Peyer's patch (tissue), 4 donors: ENCODE data around the gene HPCAL1. TPM values are rescaled to one million over a fixed set of nuclear protein-coding genes. Genes with fewer than 3 reads are reported as not detected.
"Not testable (repeated sequence)": the region's sequence is repeated elsewhere in the genome, so short reads cannot be mapped to it uniquely, and the experiment has no call there.

ENCODE experiments used
- DNase-seq, 3 donors: peaks; one replicate each; pipeline ENCODE4 v3.0.0-alpha.2; 2017 to 2019
- H3K27ac ChIP-seq, 4 donors: fragments of 200-600 bp; sonication (generic); one replicate each; pipeline ENCODE4 v1.5.1; 2016 to 2019
- H3K27me3 ChIP-seq, 2 donors: fragments of 200-600 bp; sonication (generic); one replicate each; pipeline ENCODE4 v1.5.1; 2019
- H3K36me3 ChIP-seq, 3 donors: fragments of 200-600 bp; sonication (generic); one replicate each; pipeline ENCODE4 v1.5.1; 2016 to 2019
- H3K4me1 ChIP-seq, 4 donors: fragments of 200-600 bp; sonication (generic); one replicate each; pipeline ENCODE4 v1.5.1; 2016 to 2019
- H3K4me3 ChIP-seq, 4 donors: fragments of 200-600 bp; sonication (generic); 1 replicate in 3 of 4; 2 replicates in 1 of 4; pipeline ENCODE4 v1.5.1; 2016 to 2019; ENCODE audit warnings: mild to moderate bottlenecking in 1 of 4
- H3K9me3 ChIP-seq, 4 donors: fragments of 200-600 bp; sonication (generic); one replicate each; pipeline ENCODE4 v1.5.1; 2016 to 2019; ENCODE audit warnings: mild to moderate bottlenecking in 1 of 4
- POLR2A ChIP-seq, 2 donors: fragments of 450-650 bp; IDR thresholded peaks; one replicate each; pipeline ENCODE4 v1.5.1; 2017; ENCODE audit warnings: antibody characterized with exemption in 2 of 2, mild to moderate bottlenecking in 2 of 2, moderate library complexity in 2 of 2
- total RNA-seq, 4 donors: library from RNA; depleted of rRNA; stranded (reverse); fragments of >200 nt; gene quantifications; one replicate each; pipeline ENCODE4 v1.1.0, GENCODE V29; 2016
- TF ChIP-seq, protein P1 (sequence below), 6 experiments: fragments of 450-650 bp in 4 of 6; fragments of 200-600 bp in 2 of 6; sonication (generic) in 1 of 6; IDR thresholded peaks; one replicate each; pipeline ENCODE4 v1.5.1; 2017 to 2019; ENCODE audit warnings: antibody characterized with exemption in 6 of 6, mild to moderate bottlenecking in 3 of 6, moderate library complexity in 1 of 6

The HPCAL1 gene
- total RNA-seq, 4 donors from 2014 or later: 123 to 270 (median 156) TPM

DNA sequence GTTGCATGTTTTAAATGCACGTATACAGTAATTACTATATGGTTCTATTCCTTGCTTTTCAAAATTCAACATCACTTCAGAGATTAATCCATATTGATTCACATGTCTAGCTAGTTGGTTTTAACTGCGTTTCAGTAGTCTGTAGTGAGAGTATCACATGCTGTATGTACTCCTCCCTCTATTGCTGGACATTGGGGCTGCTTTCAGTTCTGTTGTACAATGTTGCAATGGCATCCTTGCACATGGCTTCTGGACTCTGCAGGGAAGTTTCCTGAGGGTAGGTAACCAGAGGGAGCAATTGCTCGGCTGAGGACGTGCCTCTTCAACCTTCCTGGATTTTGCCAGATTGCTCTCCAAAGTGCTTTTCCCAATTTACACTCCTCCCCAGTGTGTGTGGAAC lies 10.7 kb upstream of the HPCAL1 start:
- TF ChIP-seq POLR2A (IDR thresholded peaks at IDR 0.05): no peak
- TF ChIP-seq, protein P1, sequence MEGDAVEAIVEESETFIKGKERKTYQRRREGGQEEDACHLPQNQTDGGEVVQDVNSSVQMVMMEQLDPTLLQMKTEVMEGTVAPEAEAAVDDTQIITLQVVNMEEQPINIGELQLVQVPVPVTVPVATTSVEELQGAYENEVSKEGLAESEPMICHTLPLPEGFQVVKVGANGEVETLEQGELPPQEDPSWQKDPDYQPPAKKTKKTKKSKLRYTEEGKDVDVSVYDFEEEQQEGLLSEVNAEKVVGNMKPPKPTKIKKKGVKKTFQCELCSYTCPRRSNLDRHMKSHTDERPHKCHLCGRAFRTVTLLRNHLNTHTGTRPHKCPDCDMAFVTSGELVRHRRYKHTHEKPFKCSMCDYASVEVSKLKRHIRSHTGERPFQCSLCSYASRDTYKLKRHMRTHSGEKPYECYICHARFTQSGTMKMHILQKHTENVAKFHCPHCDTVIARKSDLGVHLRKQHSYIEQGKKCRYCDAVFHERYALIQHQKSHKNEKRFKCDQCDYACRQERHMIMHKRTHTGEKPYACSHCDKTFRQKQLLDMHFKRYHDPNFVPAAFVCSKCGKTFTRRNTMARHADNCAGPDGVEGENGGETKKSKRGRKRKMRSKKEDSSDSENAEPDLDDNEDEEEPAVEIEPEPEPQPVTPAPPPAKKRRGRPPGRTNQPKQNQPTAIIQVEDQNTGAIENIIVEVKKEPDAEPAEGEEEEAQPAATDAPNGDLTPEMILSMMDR (IDR thresholded peaks at IDR 0.05): no peak
- no peak overlapping the region for H3K27ac ChIP-seq
- H3K4me3 ChIP-seq: no peak overlapping the region
- no peak for DNase-seq
- H3K9me3 ChIP-seq: peaks cover 0 to 8% (median 1%) of the 10 kb centered on the region in 4 donors
- no peaks in the 10 kb centered on the region for H3K36me3 ChIP-seq
- H3K27me3 ChIP-seq: no peaks in the 10 kb centered on the region
- H3K4me1 ChIP-seq: no peaks in the 10 kb centered on the region

DNA sequence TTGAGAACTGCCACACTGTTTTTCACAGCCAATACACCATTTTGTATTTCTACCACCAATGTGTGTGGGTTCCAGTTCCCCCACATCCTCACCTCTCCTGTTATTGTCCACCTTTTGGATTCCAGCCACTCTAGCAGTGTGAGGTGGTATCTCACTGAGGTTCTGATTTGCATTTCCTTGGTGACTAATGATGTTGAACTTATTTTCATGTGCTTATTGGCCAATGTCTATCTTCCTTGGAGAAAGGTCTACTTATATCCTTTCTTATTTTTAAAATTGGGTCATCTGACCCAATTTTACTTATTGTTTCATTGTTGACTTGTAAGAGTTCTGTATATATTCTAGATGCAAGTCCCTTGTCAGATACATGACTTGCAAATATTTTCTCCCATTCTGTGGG lies 9.1 kb upstream of the HPCAL1 start:
- H3K36me3 ChIP-seq: no peaks in the 10 kb centered on the region

DNA sequence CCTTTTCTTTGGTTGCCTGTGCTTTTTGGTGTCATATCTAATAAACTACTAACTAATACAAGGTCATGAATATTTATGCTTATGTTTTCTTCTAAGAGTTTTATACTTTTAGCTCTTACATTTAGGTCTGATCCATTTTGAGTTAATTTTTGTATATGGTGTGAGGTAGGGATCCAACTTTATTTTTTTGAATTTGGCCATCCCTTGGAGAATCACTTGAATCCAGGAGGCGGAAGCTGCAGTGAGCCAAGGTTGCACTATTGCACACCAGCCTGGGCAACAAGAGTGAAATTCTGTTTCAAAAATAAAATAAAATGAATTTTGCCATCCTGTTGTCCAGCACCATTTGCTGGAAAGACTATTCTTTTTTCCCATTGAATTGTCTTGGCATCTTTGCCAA lies 8.6 kb upstream of the HPCAL1 start:
- H3K4me1 ChIP-seq: peaks cover 0 to 8% (median 0%) of the 10 kb centered on the region in 4 donors
- peaks cover 0 to 8% (median 1%) of the 10 kb centered on the region in 4 donors for H3K9me3 ChIP-seq
- no peaks in the 10 kb centered on the region for H3K36me3 ChIP-seq
- no peak overlapping the region for H3K27ac ChIP-seq
- no peaks in the 10 kb centered on the region for H3K27me3 ChIP-seq
- TF ChIP-seq POLR2A (IDR thresholded peaks at IDR 0.05): no peak
- TF ChIP-seq, protein P1 (IDR thresholded peaks at IDR 0.05): no peak
- no peak for DNase-seq
- H3K4me3 ChIP-seq: no peak overlapping the region

More for the DNA sequence above, 9.1 kb upstream of the HPCAL1 start:
- Histone ChIP-seq H3K4me3 (no peak overlapping the region), H3K4me1 (peaks cover 0 to 8% (median 0%) of the 10 kb centered on the region in 4 donors), H3K9me3 (peaks cover 0 to 8% (median 1%) of the 10 kb centered on the region in 4 donors), H3K27ac (no peak overlapping the region), H3K27me3 (no peaks in the 10 kb centered on the region)
- no peak for DNase-seq
- no peak for TF ChIP-seq POLR2A (IDR thresholded peaks at IDR 0.05)

DNA sequence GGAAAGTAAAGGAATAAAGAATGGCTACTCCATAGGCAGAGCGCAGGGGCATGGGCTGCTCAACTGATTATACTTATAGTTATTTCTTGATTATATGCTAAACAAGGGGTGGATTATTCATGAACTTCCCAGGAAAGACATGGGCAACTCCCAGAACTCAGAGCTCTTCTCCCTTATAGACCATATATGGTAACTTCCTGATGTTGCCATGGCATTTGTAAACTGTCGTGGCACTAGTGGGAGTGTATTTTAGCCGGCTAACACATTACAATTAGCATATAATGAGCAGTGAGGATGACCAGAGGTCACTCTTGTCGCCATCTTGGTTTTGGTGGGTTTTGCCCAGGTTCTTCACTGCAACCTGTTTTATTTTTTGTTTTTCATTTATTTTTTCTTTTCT lies 7.1 kb upstream of the HPCAL1 start:
- not testable (repeated sequence) for H3K27me3 ChIP-seq, H3K4me3 ChIP-seq, H3K9me3 ChIP-seq, H3K36me3 ChIP-seq, H3K4me1 ChIP-seq, H3K27ac ChIP-seq, DNase-seq

DNA sequence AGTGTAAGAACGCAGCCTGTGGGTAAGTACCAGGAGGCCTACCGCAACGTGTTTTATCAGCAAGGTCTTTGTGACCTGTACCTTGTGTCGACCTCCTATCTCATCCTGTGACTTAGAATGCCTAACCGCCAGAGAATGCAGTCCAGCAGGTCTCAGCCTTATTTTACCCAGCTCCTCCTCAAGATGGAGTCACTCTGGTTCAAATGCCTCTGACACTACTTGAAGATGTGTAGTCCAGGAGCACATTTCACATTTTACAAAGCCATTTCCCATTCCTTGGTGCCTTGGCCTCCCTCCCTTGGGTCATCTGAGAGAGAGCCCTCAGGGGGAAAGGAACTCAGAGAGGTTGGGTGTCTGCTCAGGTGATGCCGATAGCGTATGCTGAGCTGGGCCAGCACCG lies 6.6 kb upstream of the HPCAL1 start:
- DNase-seq: no peak
- TF ChIP-seq, protein P1 (IDR thresholded peaks at IDR 0.05): no peak
- TF ChIP-seq POLR2A (IDR thresholded peaks at IDR 0.05): no peak
- H3K9me3 ChIP-seq: peaks cover 0 to 8% (median 1%) of the 10 kb centered on the region in 4 donors
- peaks cover 0 to 11% (median 0%) of the 10 kb centered on the region in 4 donors for H3K4me1 ChIP-seq
- H3K36me3 ChIP-seq: no peaks in the 10 kb centered on the region
- H3K27ac ChIP-seq: no peak overlapping the region
- H3K27me3 ChIP-seq: no peaks in the 10 kb centered on the region
- H3K4me3 ChIP-seq: no peak overlapping the region

DNA sequence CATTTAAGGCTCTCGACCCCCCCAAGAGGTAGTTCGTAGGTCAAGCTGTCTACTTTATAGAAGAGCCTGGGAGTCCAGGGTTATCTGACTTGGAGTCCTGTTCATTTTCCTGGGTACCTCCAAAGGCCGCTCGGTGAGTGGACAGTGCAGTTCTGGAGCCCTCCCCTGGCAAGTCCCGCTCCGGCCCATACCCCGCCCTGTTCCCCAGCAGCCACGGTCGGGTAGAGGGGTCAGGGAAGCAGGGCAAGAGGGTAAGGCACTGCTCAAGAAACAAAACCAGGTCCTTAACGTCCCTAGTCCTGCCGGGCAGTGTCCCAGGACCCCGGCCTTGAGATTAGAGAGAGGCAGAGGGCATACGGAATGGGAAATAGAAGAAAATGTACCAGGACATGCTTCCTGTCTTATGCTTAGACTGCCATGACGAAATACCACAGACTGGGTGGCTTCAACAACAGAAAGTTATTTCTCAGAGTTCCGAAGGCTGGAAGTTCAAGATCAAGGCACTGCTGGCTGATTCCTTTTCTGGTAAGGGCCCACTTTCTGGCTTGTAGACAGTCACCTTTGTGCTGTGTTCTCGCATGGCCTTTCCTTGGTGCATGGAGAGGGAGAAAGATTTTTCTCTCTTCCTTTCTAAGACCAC lies 5.4 kb upstream of the HPCAL1 start:
- Histone ChIP-seq H3K27me3 (no peaks in the 10 kb centered on the region), H3K36me3 (no peaks in the 10 kb centered on the region), H3K9me3 (peaks cover 0 to 8% (median 1%) of the 10 kb centered on the region in 4 donors), H3K4me1 (peaks cover 0 to 22% (median 2%) of the 10 kb centered on the region in 4 donors), H3K27ac (peak overlapping the region in 2 of 4 donors; percentile 55 to 70), H3K4me3 (no peak overlapping the region)
- no peak for TF ChIP-seq POLR2A (IDR thresholded peaks at IDR 0.05)
- TF ChIP-seq, protein P1 (IDR thresholded peaks at IDR 0.05): no peak
- no peak for DNase-seq
